ENCODE data around the gene ERBB2.

Gene ERBB2

DNA sequence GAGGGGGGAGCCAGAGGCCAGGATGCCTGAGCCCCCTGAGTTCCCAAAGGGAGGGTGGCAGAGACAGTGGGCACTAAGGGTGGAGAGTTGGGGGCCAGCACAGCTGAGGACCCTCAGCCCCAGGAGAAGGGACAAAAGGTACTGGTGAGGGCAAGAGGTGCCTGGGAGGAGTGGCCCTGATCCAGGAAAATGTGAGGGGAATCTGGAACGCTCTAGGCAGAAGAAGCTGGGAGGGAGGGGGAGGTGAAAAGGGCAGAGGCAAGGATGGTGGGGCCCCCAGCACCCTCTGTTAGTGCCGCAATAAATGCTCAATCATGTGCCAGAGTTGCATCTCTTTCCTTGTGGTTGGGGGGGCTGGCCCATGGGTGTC is 33.6 kb upstream of the ERBB2 start:
- Histone ChIP-seq H3K27me3 (replicated peaks; ENCODE audit: insufficient read depth, low read length) (peaks cover 27% of the 10 kb centered on the region), H3K9me2 (replicated peaks; ENCODE audit: insufficient read depth, low read length) (no peaks in the 10 kb centered on the region), H3K27ac (ENCODE audit: low read length) (no peak overlapping the region), H3K4me1 (ENCODE audit: low read length) (no peaks in the 10 kb centered on the region), H3K79me2 (ENCODE audit: low read length) (no peaks in the 10 kb centered on the region), H2AFZ (ENCODE audit: low read length) (no peak overlapping the region), H3K9me3 (replicated peaks; ENCODE audit: insufficient read depth, low read length) (no peaks in the 10 kb centered on the region), H3K36me3 (replicated peaks; ENCODE audit: insufficient read depth, low read length) (no peaks in the 10 kb centered on the region), H4K20me1 (ENCODE audit: insufficient read depth, low read length) (no peaks in the 10 kb centered on the region), H3K4me3 (ENCODE audit: low read length) (no peak overlapping the region), H3F3A (ENCODE audit: insufficient read depth, low read length) (no peaks in the 10 kb centered on the region), H3K4me2 (ENCODE audit: low read depth, low read length) (no peak overlapping the region), H3K9ac (ENCODE audit: low read length) (no peak overlapping the region)
- DNase-seq, result no peak
- TF ChIP-seq, protein P1, sequence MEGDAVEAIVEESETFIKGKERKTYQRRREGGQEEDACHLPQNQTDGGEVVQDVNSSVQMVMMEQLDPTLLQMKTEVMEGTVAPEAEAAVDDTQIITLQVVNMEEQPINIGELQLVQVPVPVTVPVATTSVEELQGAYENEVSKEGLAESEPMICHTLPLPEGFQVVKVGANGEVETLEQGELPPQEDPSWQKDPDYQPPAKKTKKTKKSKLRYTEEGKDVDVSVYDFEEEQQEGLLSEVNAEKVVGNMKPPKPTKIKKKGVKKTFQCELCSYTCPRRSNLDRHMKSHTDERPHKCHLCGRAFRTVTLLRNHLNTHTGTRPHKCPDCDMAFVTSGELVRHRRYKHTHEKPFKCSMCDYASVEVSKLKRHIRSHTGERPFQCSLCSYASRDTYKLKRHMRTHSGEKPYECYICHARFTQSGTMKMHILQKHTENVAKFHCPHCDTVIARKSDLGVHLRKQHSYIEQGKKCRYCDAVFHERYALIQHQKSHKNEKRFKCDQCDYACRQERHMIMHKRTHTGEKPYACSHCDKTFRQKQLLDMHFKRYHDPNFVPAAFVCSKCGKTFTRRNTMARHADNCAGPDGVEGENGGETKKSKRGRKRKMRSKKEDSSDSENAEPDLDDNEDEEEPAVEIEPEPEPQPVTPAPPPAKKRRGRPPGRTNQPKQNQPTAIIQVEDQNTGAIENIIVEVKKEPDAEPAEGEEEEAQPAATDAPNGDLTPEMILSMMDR (IDR thresholded peaks at IDR 0.05; ENCODE audit: low read length), result no peak
- TF ChIP-seq EZH2 (optimal IDR thresholded peaks at IDR 0.05; ENCODE audit: low read depth, low read length), result no peak
- no peak for TF ChIP-seq EZH2phosphoT487 (IDR thresholded peaks at IDR 0.05; ENCODE audit: low read length)

DNA sequence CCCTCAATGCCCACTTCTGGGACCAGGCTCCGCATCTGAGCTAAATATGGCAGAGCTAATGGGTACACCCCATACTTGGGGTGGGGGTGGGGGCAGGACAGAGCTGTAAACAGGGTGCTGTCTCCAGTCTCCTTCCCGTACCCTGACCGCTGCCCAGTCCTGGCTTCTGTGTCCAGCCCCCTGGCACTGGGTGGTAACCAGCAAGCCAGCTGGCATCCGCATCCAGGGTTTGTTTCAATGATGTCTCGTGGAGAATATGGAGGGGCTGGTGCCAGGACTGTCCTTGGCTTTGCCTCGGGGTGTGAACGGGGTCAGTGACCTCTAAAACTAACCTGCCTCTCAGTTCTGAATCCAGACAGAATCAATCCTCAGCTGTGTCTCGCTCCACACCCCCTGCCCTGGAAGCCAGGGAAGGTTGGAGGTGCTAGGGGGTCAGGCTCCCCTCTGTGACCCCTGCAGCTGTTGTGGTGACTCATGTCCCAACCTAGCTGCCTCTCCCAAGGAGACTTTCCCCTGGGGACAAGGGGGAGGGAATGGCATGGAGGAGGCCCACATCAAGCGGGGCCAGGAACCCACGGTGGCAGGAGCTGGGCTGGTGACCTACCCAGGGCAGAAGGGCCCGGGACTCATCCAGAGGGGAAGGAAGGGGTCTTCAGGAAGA is 33.1 kb upstream of the ERBB2 start:
- no peaks in the 10 kb centered on the region for H3K9me2 ChIP-seq (replicated peaks; ENCODE audit: insufficient read depth, low read length)
- no peaks in the 10 kb centered on the region for H3K36me3 ChIP-seq (replicated peaks; ENCODE audit: insufficient read depth, low read length)
- no peak overlapping the region for H3K9ac ChIP-seq (ENCODE audit: low read length)
- no peaks in the 10 kb centered on the region for H3K4me1 ChIP-seq (ENCODE audit: low read length)
- DNase-seq, result no peak
- no peak overlapping the region for H3K4me2 ChIP-seq (ENCODE audit: low read depth, low read length)
- no peaks in the 10 kb centered on the region for H3K79me2 ChIP-seq (ENCODE audit: low read length)
- H2AFZ ChIP-seq (ENCODE audit: low read length), result no peak overlapping the region
- H3K27me3 ChIP-seq (replicated peaks; ENCODE audit: insufficient read depth, low read length), result peaks cover 27% of the 10 kb centered on the region
- H3K4me3 ChIP-seq (ENCODE audit: low read length), result no peak overlapping the region
- H3K27ac ChIP-seq (ENCODE audit: low read length), result no peak overlapping the region
- no peak for TF ChIP-seq EZH2 (optimal IDR thresholded peaks at IDR 0.05; ENCODE audit: low read depth, low read length)
- no peak for TF ChIP-seq EZH2phosphoT487 (IDR thresholded peaks at IDR 0.05; ENCODE audit: low read length)
- TF ChIP-seq, protein P1 (IDR thresholded peaks at IDR 0.05; ENCODE audit: low read length), result no peak
- no peaks in the 10 kb centered on the region for H3F3A ChIP-seq (ENCODE audit: insufficient read depth, low read length)
- no peaks in the 10 kb centered on the region for H4K20me1 ChIP-seq (ENCODE audit: insufficient read depth, low read length)
- no peaks in the 10 kb centered on the region for H3K9me3 ChIP-seq (replicated peaks; ENCODE audit: insufficient read depth, low read length)

DNA sequence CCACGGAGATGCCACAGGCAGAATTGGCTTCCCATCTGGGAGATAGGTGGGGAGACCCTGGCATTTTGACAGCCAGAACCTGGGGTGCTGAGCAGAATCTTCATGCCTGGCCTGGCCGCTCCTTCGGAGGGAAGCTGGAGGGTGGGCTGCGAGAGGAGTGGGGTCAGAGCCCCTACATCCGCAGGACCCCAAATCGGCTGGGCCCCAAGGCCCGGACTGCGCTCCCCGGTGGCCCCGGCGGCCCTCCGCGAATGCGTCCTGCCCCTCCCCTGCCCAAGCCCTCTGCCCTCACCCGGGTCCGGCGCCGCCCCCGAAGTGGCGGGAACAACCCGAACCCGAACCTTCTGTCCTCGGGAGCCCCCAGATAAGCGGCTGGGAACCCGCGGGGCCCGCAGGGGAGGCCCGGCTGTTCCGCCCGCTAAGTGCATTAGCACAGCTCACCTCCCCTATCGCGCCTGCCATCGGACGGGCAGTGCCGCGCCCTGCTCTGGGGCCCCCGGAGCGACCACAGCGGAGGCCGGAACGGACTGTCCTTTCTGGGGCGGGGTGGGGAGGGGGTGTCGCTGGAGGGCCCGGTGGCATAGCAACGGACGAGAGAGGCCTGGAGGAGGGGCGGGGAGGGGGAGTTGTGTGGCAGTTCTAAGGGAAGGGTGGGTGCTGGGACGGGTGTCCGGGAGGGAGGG is 32.5 kb upstream of the ERBB2 start:
- Histone ChIP-seq H3K4me2 (ENCODE audit: low read depth, low read length) (no peak overlapping the region), H4K20me1 (ENCODE audit: insufficient read depth, low read length) (no peaks in the 10 kb centered on the region), H2AFZ (ENCODE audit: low read length) (no peak overlapping the region), H3K4me3 (ENCODE audit: low read length) (no peak overlapping the region), H3K9me2 (replicated peaks; ENCODE audit: insufficient read depth, low read length) (no peaks in the 10 kb centered on the region), H3F3A (ENCODE audit: insufficient read depth, low read length) (no peaks in the 10 kb centered on the region), H3K27ac (ENCODE audit: low read length) (no peak overlapping the region), H3K79me2 (ENCODE audit: low read length) (no peaks in the 10 kb centered on the region), H3K27me3 (replicated peaks; ENCODE audit: insufficient read depth, low read length) (peaks cover 27% of the 10 kb centered on the region), H3K9ac (ENCODE audit: low read length) (no peak overlapping the region), H3K4me1 (ENCODE audit: low read length) (no peaks in the 10 kb centered on the region), H3K36me3 (replicated peaks; ENCODE audit: insufficient read depth, low read length) (no peaks in the 10 kb centered on the region), H3K9me3 (replicated peaks; ENCODE audit: insufficient read depth, low read length) (no peaks in the 10 kb centered on the region)
- DNase-seq, result no peak
- no peak for TF ChIP-seq EZH2phosphoT487 (IDR thresholded peaks at IDR 0.05; ENCODE audit: low read length)
- TF ChIP-seq EZH2 (optimal IDR thresholded peaks at IDR 0.05; ENCODE audit: low read depth, low read length), result no peak
- TF ChIP-seq, protein P1 (IDR thresholded peaks at IDR 0.05; ENCODE audit: low read length), result no peak
